IPS-18c (cell line): ENCODE measurements around the gene RRAGC.

ENCODE experiments used
- H3K4me3 ChIP-seq: 2 replicates; pipeline ENCODE4 v1.7.0; 2013; ENCODE audit warnings: low read depth, mild to moderate bottlenecking, low read length, moderate library complexity; ENCODE audit not compliant: insufficient read depth
- H3K9me3 ChIP-seq: one replicate; pipeline ENCODE4 v1.6.1; 2013; ENCODE audit warnings: mild to moderate bottlenecking, low read length, moderate library complexity; ENCODE audit not compliant: control insufficient read depth, insufficient read depth

The RRAGC gene

GRCh38 chr1:38803647-38804046 is 55.9 kb downstream of the RRAGC start:
- H3K4me3 ChIP-seq = no peak overlapping the region; the same call in 1 of the 2 replicates
- no peaks in the 10 kb centered on the region for H3K9me3 ChIP-seq

GRCh38 chr1:38800720-38801671 is 58.6 kb downstream of the RRAGC start:
- H3K9me3 ChIP-seq = no peaks in the 10 kb centered on the region
- H3K4me3 ChIP-seq = no peak overlapping the region

GRCh38 chr1:38793299-38793698 is 66.3 kb downstream of the RRAGC start:
- no peak overlapping the region for H3K4me3 ChIP-seq
- no peaks in the 10 kb centered on the region for H3K9me3 ChIP-seq

GRCh38 chr1:38791892-38792291 is 67.7 kb downstream of the RRAGC start:
- Histone ChIP-seq H3K9me3 (no peaks in the 10 kb centered on the region), H3K4me3 (no peak overlapping the region)

GRCh38 chr1:38791164-38791515 is 68.4 kb downstream of the RRAGC start:
- Histone ChIP-seq H3K9me3 (no peaks in the 10 kb centered on the region), H3K4me3 (no peak overlapping the region)

- Histone ChIP-seq H3K9me3 (no peaks in the 10 kb centered on the region), H3K4me3 (no peak overlapping the region)
These were observed 69.0 kb downstream of the RRAGC start for GRCh38 chr1:38790422-38791163.

- Histone ChIP-seq H3K9me3 (no peaks in the 10 kb centered on the region), H3K4me3 (no peak overlapping the region)
These were observed 69.9 kb downstream of the RRAGC start for GRCh38 chr1:38789498-38790169.

- H3K9me3 ChIP-seq = no peaks in the 10 kb centered on the region
- H3K4me3 ChIP-seq = no peak overlapping the region
These were observed 70.9 kb downstream of the RRAGC start for GRCh38 chr1:38788341-38789336.
